ES-I3 (cell line): ENCODE results near the gene DCHS1.

Source experiments
- H3K36me3 ChIP-seq: 2 replicates; pipeline ENCODE4 v1.6.1; 2013; ENCODE audit warnings: mild to moderate bottlenecking, low read length, control low read depth, moderate library complexity; ENCODE audit not compliant: insufficient read depth
- H3K4me1 ChIP-seq: 2 replicates; pipeline ENCODE4 v1.6.1; 2013; ENCODE audit warnings: mild to moderate bottlenecking, control low read depth, low read length; ENCODE audit not compliant: insufficient read depth
- H3K9ac ChIP-seq: 2 replicates; pipeline ENCODE4 v1.6.1; 2013; ENCODE audit warnings: low read depth, mild to moderate bottlenecking, low read length, moderate library complexity
- H3K9me3 ChIP-seq: 2 replicates; pipeline ENCODE4 v1.6.1; 2013; ENCODE audit warnings: mild to moderate bottlenecking, low read length, moderate library complexity; ENCODE audit not compliant: control insufficient read depth, insufficient read depth

DCHS1 gene

DNA sequence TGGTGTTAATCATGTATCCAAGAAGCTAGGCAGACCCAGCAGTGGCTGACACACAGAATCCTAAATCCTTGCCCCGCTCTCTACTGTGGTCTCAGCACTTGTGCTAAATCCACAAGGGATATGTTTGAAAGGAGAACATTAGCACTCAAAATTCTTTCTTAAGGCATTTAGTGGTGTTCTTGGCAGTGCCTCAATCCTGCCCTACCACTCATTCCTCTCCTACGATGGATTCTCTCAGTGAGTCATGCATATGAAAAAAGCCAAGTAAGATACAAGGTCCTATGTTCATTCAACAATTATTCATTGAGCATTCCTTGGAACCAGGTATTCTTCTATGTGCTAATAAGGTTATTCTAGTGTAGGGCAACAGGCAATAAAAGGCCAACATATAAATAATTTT is 83.4 kb downstream of the DCHS1 start:
- peaks cover 4% of the 10 kb centered on the region; the same call in 1 of the 2 replicates for H3K4me1 ChIP-seq
- no peaks in the 10 kb centered on the region; the same call in 1 of the 2 replicates for H3K9me3 ChIP-seq
- no peaks in the 10 kb centered on the region for H3K36me3 ChIP-seq
- H3K9ac ChIP-seq, result no peak overlapping the region

- H3K9me3 ChIP-seq, result no peaks in the 10 kb centered on the region; the same call in 1 of the 2 replicates
These were observed 84.1 kb downstream of the DCHS1 start for GRCh38 chr11:6571434-6572008.

More at GRCh38 chr11:6571434-6572008, 84.1 kb downstream of the DCHS1 start:
- peaks cover 4% of the 10 kb centered on the region; the same call in 1 of the 2 replicates for H3K4me1 ChIP-seq
- no peak overlapping the region for H3K9ac ChIP-seq
- H3K36me3 ChIP-seq, result no peaks in the 10 kb centered on the region
